Retinal pigment epithelial cell (primary cell): ENCODE data around the gene MAPKAPK5.
"Not testable (repeated sequence)": the region's sequence is repeated elsewhere in the genome, so short reads cannot be mapped to it uniquely, and the experiment has no call there.

Experiments used
- DNase-seq: peaks from one replicate; pipeline ENCODE4 v3.0.0-alpha.2; 2010; ENCODE audit warnings: low read depth
- H3K4me3 ChIP-seq: 2 replicates; pipeline ENCODE4 v1.5.1; 2011; ENCODE audit warnings: mild to moderate bottlenecking, low read length, control low read depth, moderate library complexity
- TF ChIP-seq, protein P1 (sequence below): conservative IDR thresholded peaks from 2 replicates; pipeline ENCODE4 v1.5.1; 2011; ENCODE audit warnings: low read depth, low read length, control low read depth, inconsistent platforms

Gene MAPKAPK5

DNA sequence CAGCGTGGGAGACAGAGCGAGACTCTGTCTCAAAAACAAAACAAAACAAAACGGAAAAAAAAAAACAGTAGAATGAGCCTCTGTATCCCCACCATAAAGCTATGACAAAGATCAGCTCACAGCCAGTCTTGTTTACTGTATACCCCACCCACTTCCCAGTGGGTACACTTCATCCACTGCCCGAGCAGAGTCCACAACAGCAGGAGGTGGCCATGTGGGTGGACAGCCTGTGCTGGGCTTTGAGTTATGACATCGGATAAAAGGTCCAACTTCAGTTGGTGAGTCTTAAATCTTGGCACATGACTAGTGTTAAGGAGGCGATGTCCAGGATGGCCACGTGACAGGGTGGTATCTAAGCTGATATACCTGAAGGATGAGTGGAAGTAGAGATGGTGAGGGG is 34.8 kb upstream of the MAPKAPK5 start:
- no peak overlapping the region for H3K4me3 ChIP-seq
- TF ChIP-seq, protein P1, sequence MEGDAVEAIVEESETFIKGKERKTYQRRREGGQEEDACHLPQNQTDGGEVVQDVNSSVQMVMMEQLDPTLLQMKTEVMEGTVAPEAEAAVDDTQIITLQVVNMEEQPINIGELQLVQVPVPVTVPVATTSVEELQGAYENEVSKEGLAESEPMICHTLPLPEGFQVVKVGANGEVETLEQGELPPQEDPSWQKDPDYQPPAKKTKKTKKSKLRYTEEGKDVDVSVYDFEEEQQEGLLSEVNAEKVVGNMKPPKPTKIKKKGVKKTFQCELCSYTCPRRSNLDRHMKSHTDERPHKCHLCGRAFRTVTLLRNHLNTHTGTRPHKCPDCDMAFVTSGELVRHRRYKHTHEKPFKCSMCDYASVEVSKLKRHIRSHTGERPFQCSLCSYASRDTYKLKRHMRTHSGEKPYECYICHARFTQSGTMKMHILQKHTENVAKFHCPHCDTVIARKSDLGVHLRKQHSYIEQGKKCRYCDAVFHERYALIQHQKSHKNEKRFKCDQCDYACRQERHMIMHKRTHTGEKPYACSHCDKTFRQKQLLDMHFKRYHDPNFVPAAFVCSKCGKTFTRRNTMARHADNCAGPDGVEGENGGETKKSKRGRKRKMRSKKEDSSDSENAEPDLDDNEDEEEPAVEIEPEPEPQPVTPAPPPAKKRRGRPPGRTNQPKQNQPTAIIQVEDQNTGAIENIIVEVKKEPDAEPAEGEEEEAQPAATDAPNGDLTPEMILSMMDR = no peak
- DNase-seq = no peak

DNA sequence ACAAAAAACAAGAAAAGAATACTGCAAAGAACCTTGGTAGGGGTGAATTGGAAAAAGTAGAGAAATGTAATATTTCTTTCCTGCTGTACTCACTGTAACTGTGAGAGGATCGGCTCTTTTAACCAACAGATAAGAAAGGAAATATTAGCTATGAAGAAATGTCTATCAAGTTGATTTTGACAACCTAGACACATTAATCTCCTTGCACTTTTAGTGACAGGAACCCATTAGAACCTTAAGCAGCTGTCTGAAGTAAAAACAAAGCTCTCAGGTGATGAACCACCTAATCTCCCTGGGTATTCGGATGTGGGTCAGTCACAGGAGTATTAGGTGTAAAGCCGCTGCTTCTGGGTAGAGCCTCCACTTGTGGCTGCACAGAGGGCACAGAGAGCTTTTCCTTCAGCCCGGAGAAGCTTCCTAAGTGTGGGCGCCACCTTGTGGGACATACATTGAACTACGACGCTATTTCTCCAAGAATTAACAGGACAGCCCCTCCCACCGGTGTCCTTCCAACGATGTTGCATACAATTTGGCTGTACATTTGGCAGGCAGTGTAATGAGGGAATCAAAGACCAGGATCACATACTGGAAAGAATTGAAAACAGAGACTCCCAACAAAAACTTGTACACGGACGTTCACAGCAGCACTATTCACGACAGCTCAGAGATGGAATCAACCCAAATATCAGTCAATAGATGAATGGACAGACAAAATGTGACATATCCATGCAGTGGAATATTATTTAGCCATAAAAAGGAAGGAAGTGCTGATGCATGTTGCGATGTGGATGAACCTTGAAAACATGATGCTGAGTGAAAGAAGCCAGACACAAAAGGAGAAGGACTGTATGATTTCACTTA is 28.9 kb upstream of the MAPKAPK5 start:
- TF ChIP-seq, protein P1 = peak; percentile 86

DNA sequence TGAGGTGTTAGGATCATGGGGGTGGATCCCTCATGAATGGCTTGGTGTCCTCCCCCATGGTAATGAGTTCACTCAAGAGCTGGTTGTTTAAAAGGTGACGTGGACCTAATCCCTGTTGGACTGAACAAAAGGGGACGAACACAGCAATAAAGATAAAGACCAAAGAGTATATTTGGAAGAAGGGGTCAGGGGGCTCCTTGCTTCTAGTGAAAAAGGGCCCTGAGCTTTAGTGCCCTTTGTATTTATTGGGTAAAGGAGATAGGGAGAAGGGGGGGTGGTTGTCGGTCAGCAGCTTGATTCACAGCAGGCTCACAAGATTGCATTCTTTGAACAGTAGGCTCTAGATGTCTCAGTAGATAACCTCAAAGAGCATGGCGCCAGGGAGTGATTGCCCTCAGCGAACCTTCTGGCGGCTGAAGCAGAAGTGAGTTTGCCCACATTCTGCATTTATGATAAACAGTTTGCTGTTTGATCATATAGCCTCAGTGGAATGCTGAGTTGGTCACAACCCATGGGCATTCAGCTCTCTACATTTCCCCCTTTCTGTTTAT is 25.9 kb upstream of the MAPKAPK5 start:
- TF ChIP-seq, protein P1 = no peak
- no peak overlapping the region for H3K4me3 ChIP-seq
- no peak for DNase-seq

More for the DNA sequence above, 28.9 kb upstream of the MAPKAPK5 start:
- DNase-seq = peak; percentile 78
- H3K4me3 ChIP-seq = no peak overlapping the region

DNA sequence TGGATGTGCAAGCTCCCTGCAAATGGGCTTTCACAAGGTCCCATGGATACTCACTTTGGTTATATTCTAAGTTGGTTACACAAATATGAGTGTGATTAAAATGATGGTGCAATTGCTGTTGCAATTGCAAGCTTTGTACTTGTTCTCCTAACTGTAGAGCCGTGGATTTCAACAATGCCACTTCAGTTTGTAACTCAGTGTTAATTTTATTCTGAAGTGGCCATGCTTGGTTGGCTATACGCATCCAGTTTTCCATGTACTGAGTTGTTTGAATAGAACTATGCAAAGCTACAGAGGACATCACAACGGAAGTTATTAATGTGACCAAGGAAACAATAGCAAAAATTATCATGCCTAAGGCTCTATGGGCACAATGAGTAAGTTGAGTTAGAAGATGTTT is 25.1 kb upstream of the MAPKAPK5 start:
- DNase-seq, H3K4me3 ChIP-seq: not testable (repeated sequence)

DNA sequence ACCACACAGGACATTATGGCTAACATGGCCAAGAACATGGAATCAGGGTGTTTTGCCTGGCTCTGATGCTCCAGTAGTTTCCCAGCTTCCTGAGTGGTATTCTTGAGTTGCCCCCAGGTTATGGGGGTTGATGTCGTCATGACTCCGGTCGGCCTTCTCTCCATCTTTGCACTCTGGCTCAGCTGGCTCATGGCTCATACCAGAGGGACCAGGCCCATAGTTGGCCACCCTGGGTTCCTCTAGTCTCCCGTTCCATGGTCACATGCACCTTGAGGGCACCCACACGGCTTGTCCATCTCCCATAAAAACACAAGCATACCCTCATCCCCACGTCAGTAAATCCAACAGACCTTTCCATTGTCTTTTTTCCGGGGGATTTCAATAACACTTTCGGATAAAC is 23.7 kb upstream of the MAPKAPK5 start:
- no peak for DNase-seq
- no peak overlapping the region for H3K4me3 ChIP-seq
- TF ChIP-seq, protein P1 = no peak

DNA sequence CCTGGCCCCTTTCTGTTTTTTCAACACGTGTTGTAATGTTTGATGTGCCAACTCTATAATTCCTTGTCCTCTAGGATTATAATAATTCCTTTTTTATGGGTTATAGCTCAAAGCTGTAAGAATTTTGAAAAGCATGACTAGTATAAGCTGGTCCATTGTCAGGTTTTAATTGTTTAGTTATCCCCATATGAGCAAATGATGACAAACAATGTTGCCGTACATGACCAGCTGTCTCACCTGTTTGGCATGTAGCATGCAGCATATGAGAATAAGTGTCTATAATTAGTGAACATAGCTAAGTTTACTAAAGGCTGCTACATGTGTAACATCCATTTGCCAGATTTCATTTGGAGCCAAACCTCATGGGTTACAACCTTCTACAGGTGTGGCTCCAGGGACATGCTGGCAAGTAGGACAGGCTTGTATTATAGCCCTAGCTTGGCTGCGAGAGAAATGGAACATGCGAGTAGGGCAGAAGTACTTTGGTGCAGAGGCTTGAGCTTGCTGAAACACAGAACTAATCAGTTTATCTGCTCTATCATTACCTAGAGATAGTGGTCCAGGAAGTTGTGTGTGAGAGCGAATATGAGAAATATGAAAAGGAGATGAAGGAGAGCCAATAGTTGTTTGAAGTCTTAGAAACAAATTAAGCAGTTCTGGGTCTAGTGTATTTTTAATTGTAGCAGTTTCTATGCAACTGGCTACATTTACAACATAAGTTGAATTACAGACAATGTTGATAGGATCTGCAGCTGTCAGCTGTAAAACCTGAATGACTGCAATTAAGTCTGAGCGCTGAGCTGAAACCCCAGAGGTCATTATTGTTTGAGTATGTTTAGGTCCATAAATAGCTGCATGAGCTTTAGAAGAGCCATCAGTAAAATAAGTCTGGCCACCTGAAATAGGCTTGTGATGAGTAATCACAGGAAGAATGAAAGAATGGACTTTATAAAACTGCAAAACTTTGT is 22.6 kb upstream of the MAPKAPK5 start:
- DNase-seq = no peak
- H3K4me3 ChIP-seq = no peak overlapping the region
- TF ChIP-seq, protein P1 = no peak

DNA sequence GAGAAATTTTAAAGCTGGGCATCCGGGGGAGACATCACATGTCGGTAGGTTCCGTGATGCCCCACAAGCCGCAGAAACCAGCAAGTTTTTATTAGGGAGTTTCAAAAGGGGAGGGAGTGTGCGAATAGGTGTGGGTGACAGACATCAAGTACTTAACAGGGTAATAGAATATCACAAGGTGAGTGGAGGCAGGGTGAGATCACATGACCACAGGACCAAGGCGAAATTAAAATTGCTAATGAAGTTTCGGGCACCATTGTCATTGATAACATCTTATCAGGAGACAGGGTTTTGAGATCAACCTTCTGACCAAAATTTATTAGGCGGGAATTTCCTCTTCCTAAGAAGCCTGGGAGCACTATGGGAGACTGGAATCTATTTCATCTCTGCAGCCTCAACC is 21.2 kb upstream of the MAPKAPK5 start:
- DNase-seq, H3K4me3 ChIP-seq: not testable (repeated sequence)
